Measurements from ENCODE around the gene ANKRD50. TPM values are rescaled to one million over a fixed set of nuclear protein-coding genes. Genes with fewer than 3 reads are reported as not detected.
A peak's percentile ranks its signal among the peaks of the same experiment; 100 is the strongest.

The ANKRD50 gene
- total and polyA plus RNA-seq, 9 of the 15 experiments (the other 6 are each of a cell fraction or from before 2014, with no cell fraction given), result 2.0 to 8.0 (median 6.2) TPM

GRCh38 chr4:124713185-124713592 is 657 bp upstream of the ANKRD50 start (continued):
- TF ChIP-seq MGA (IDR thresholded peaks at IDR 0.05) (peak; percentile 91), KAT8 (IDR thresholded peaks at IDR 0.05; ENCODE audit: low read depth) (no peak), TSC22D4 (tag; IDR thresholded peaks at IDR 0.05) (no peak), ZNF347 (CRISPR knock-in tag; IDR thresholded peaks at IDR 0.05; ENCODE audit: low read depth) (no peak), C11orf30 (IDR thresholded peaks at IDR 0.05; ENCODE audit: low read depth) (no peak), PCBP1 (IDR thresholded peaks at IDR 0.05; ENCODE audit: low read depth, low read length, poor library complexity, severe bottlenecking) (no peak), GABPA (tag; conservative IDR thresholded peaks at IDR 0.05; ENCODE audit: low read depth) (peak; percentile 21; the same call in 1 of the 2 replicates), TCF15 (CRISPR knock-in tag; IDR thresholded peaks at IDR 0.05) (no peak), HDAC8 (tag; IDR thresholded peaks at IDR 0.05) (0 out of 2 replicates have a peak, but pooled peaks have one; percentile 35), SUPT5H (IDR thresholded peaks at IDR 0.05) (peak; percentile 56), MAFF (IDR thresholded peaks at IDR 0.05; ENCODE audit: low read length) (no peak), TCF7 (IDR thresholded peaks at IDR 0.05; ENCODE audit: borderline replicate concordance) (no peak), TGIF2 (CRISPR knock-in tag; IDR thresholded peaks at IDR 0.05) (peak; percentile 59; the same call in 1 of the 2 replicates), ATF2 (CRISPR knock-in tag; IDR thresholded peaks at IDR 0.05) (no peak)
